ENCODE data around the gene USP35.
"Not testable (repeated sequence)": the region's sequence is repeated elsewhere in the genome, so short reads cannot be mapped to it uniquely, and the experiment has no call there.

The USP35 gene

GRCh38 chr11:78216571-78217287 is 28.0 kb downstream of the USP35 start:
- DNase-seq = no peak

- DNase-seq = no peak
Observed at GRCh38 chr11:78217650-78218541, 29.2 kb downstream of the USP35 start.

DNA sequence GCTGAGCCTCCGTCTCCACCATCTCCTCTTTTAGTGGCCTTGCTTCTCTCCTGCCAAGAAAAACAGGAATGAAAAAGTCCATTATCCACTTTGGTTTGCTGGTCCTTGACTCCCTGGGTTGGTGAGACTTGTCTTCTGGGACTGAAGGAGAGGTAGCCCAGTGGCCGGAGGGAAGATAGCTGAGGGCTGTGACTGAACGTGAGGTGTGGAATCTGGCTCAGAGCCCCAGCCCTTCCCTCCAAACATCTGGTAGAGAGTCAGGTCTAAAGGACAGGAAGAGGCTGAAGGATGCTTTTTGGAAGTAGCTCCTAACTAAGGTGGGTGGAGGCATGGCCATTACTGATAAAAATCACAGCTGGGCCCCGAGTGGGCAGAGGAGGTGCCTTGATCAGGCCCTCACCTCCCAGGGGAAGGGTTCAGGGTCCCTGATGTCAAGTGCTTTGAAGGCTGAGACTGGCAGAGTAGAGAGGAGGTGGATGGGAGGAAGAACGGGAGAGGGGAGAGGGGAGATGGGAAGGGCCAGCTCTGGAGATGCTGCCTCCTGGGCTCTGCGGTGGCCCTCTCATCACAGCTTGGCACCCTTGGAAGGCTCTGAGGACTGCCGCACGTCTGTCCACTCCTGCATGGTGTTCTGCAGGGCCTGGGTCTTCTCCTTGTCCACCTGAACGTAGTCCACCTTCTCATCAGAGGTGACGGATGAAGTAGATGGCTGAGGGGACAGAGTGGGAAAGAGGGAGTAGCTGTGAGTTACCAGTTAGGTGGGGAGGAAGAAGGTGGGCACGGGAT is 30.2 kb downstream of the USP35 start:
- no peak for DNase-seq

DNA sequence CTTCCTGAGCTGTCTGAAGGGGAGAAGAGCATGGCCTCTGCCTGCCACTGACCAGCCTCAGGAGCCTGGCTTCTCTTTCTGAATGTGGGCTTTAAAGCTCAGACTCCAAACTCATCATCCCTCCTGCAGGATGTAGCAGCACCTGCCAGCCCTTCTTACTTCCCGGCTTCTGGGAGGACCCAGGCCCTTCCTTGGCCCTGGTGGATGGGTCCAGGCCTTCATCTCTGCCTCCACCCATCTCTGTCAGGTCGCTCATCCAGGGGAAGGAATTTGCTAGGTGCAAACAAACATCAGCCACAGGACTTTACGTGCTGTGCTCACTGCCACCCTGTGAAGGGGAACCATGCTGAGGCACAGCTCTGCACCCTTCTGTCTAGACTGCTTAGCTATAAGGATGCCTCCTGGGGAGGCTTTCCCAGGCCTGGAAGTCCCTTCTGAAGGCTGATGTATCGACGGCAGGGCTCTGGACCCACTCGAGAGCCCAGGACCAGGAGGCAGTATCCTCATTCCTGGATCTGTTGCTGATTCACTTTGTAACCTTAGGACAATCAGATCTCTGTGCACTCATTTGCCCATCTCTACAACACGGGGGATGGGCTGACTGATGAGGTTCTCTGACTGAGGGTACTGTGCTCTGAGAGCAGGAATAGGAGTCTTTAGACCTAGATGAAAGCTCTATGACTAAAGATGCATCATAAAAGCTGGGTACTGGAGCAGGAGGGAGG is 30.9 kb downstream of the USP35 start:
- no peak for DNase-seq

DNA sequence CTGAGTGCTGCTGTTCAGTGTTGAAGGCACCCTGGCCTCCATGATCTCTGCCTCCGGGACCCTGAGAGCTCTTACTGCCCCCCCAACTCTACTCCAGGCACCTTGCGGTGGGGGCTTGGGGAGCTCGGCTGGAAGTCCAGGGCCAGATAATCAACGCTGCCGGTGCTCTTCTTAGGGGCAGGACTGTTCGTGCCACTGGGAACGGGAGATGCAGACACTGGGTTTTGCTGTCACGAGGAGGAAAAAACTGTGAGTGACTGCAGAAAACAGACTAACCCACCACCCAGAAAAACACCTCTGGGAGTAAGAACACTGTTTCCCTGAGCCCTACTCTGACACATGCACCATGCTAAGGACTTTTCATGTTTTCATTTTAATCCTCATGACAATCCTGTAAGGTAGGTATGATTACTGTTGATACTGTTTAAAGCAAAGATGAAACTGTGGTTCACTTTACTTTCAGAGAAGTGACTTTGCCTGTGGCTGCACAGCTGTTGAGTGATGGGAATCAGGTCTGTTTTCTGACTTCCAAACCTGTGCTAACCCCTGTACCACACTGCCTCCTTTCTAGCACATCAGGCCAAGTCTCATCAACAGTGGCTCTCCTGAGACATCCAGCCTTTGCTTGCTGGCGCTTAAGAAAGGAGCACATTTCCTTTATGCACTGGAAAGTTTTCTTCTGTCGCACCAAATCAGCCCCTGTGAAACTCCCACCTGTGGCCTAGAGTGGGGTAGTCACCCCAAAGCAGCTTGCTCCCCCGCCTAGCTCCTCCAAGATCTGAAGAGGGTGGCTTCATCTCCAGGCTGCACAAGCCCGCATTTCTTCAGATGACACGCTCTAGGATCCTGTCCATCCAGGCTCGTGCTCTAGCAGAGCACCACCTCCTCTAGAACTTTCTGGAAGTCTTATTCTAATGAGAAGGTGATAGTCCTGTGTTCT is 31.8 kb downstream of the USP35 start:
- no peak for DNase-seq

GRCh38 chr11:78221396-78222315 is 32.9 kb downstream of the USP35 start:
- DNase-seq = no peak

DNA sequence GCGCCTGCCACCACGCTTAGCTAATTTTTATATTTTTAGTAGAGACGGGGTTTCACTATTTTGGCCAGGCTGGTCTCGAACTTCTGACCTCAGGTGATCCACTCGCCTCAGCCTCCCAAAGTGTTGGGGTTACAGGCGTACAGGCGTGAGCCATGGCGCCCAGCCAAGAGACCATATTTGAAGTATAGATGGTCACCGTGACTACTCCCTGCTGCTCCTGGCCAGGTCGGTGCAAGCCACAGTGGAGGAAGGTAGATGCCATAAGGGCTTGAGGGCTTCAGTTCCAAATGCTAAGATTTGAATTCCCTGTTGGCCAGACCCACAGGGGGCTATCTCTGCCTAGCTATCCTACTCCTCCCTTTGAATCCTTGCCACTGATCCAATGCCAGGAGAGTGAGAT is 34.0 kb downstream of the USP35 start:
- not testable (repeated sequence) for DNase-seq

DNA sequence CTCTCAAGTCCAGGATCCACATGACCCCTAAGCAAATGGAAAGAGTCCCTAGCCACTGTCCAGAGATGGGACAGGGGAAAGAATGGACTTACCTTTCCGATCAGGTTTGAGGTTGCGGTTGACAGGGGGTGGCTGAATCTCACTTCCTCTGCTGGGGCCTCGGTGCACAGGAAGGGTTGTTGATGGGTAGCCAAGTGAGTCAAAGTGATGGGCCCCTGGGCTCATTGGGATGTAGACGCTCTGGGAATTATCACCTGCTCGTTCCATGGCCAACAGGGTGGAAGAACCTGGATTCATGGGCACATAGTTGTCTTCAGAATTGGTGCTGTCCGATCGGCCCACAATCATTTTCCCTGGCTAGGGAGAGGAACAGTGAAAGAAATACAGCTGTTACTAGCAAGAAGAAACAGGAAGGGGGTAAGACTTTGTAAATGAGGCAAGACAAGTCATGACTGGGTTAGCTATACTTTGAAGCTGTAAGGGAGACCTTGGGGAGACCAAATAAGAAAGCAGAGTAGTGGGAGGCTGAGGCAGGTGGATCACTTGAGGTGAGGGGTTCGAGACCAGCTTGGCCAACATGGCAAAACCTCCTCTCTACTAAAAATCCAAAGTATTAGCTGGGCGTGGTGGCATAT is 34.7 kb downstream of the USP35 start:
- no peak for DNase-seq

DNA sequence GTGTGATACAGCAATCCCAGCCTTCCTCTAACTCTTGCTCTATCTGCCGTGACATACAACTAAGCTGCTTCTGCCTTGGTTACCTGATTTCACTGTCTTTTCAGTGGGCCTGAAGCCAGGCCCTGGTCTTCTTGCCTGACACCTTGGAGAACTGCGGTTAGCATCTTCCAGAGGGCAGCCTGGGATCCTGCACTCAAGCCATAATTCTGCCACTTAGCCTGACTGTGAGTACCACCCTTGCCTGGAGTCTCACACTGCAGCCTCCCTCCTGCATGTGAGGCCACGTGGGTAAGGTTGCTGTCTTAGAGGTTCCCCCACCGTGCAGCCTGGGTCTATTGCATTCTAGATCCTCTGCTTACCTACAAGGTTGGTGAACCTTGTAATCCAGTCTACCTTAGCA is 35.8 kb downstream of the USP35 start:
- no peak for DNase-seq

- no peak for DNase-seq
Observed at GRCh38 chr11:78224906-78225420, 36.2 kb downstream of the USP35 start.

DNA sequence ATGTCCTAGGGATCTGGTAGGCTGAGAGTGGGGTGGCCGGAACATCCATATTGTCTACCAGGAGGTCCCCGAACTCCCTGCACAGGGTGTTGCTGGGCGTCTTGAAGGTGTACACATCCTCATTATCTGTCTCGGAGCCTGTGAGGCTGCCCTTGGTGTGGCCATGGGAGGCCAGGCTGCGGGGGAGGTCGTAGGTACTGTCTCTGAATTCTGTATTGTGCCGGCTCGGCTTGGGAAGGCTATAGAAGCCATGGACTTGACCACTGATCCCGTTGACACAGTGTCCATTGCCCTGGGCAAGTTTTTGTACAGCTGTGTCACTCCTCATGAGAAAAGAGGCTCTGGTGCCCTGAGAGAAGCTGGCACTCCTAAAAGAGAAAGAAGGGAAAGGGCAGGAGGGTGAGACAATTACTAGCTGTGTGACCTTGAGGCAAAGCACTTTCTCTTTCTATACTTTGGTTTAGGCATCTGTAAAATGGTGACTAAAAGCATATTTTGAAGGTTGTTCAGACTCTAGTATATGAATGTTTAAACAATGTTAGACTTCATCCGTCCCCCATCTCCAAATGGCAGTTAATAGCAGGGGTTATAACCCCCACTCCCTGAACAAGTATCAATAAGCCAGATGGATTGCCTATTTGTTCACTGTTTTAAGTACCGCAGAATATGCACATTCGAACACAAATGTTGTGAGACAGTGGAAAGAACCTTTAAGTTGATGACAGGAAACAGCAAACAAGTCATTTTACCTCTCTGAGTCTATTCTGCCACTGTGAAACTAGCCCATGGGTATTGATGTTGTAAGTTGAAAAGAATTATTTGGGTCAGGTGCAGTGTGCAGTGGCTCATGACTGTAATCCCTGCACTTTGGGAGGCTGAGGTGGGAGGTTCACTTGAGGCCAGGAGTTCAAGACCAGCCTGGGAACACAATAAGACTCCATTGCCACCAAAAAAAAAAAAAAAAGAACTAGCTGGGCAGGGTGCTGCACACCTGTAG is 38.3 kb downstream of the USP35 start:
- DNase-seq = no peak

DNA sequence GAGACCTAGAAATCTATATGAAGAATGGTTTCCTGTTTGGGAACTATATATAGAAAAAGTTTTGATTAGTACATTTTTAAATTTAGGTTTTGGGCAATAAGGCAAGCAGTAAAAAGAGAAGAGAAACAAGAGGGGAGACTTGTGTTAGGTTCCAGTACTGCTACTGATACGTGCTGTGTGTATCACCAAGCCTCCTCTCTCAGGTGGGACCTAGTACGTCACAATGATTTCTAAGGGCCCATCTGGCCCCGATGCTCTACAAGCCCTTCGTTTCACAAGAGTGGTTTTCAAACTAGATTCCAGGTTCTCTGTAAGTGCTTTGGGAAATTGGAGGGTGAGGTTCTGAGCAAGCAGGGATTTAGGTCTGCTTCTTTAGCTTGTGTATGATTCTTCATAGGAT is 39.2 kb downstream of the USP35 start:
- no peak for DNase-seq

GRCh38 chr11:78228467-78228866 is 39.7 kb downstream of the USP35 start:
- DNase-seq = no peak

DNA sequence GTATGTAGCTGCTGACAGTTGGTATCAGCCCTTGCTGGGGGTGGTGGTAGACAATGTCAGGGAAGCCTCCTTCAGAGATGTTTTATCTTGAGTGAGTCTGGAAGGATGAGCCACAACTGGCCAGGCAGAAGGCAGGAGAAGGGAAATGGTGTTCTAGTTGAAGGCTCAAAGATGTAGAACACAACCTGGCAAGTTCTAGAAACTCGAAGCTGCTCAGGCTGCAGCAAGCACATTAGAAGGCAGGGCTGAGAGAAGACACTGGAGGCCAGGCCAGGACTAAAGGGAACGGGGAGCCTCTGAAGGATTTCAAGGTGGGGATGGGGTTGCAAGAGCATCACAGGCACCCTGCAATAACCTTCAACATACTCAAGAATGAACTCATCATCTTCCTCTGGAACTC is 40.4 kb downstream of the USP35 start:
- DNase-seq = no peak

DNA sequence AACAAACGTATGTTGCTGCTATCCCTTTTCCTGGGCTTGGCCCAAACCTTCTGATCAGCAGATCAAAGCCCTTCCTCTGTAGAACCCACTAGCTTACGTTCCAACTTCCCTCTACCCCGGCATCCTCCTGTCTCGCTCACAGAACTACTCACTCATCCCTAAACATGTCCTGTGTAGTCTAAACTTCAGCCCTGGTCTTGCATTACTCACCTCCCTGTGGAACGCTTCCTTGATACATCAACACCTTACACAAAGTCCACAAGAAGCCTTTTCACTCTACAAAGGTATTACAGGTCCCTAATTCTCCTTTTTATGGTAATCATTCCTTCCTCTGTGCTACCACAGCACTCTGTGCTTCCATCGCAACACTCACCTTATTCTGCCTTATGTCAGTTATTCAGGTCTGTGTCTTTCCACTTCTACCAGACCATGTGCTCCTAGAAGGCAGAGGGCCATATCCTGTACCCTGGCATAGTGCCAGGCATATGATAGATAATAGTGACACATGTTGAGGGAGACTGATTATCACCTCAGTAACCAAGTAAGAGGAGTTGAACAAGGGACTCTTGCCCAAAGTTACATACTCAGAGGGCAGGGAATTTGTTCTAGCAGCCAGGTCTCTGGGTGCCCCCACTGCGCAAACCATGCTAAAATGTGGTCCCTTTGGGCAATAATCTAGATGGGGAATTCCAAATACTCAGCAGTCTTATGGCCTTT is 41.6 kb downstream of the USP35 start:
- no peak for DNase-seq

DNA sequence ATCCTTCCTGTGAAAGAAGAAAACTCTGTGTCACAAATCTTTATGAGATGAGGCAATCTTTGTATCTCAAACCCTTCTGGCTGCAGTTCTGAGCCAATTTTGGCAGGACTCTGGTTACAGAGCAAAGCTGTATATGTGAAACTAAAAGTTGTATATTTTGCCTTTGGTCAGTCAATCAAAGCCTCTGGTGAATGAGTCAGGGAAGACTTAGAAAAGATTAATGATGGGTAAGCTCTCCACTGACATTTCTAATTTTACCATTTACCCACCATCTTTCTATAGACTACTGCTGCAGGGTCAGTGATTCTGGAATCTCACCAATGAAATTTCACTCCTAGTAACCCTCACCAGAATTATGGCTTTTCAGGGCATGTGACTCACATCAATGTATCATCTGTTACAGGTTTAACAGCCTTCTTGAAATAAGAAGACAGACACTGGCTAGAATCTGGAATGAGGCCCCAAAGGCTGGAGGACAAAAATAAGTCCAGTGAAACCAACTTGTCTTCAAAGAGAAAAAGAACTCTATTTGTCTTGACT is 43.3 kb downstream of the USP35 start:
- no peak for DNase-seq

DNA sequence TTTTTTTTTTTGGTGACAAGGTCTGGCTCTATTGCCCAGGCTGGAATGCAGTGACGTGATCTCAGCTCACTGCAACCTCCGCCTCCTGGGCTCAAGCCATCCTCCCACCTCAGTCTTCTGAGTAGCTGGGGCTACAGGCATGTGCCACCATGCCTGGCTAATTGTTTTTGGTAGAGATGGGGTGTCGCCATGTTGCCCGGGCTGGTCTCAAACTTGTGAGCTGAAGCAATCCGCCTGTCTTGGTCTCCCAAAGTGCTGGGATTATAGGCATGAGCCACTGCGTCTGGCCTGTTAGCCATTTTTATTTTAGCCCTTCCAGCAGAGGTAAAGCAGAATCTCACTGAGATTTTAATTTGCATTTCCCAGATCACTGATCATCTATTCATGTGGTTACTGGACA is 44.3 kb downstream of the USP35 start:
- not testable (repeated sequence) for DNase-seq

Measured in stimulated activated CD4-positive, alpha-beta T cell treated with anti-CD3 and anti-CD28 coated beads, Interleukin-12 subunit alpha, Interleukin-12 subunit beta, amount 100 ng/mL, for 4 hours (primary cell).